SW 1271 (cell line): ENCODE data around the gene NPPC.
"Not testable (repeated sequence)": the region's sequence is repeated elsewhere in the genome, so short reads cannot be mapped to it uniquely, and the experiment has no call there.

Experiments
- DNase-seq, 2 experiments: peaks; one replicate each; lab custom pipeline; 2025; lab: John Stamatoyannopoulos, UW

Gene NPPC, protein sequence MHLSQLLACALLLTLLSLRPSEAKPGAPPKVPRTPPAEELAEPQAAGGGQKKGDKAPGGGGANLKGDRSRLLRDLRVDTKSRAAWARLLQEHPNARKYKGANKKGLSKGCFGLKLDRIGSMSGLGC

DNA sequence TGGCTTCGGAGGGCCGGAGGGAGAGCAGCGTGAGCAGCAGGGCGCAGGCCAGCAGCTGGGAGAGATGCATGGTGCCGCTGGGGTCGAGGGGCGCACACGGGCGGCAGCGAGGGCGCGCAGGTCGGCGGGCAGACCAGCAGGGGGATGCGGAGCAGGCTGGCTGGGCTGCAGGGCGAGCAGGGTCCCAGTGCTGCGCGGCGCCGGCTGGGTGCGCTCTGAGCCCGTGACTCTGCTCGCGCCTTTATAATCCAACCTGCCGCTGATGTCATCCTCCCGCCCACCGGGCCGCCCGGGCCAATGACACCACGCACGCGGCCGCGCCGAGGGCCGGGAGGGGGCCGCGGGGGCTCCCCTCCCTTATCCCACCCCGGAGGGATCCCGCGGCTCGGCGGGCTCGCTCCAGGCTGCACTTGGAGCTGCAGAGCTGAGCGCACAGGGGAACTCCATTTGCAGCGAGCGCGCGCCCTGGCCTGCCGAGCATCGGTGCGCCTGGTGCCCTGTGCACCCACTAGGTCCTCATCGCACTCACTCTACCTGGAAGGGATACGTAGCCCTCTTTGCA lies at the start of gene NPPC:
Gene NPPC, minus strand, starts transcription at position 217 of the 562 bp plus-strand sequence. Its CDS starts 147 bp downstream, at position 70.
- peak in 1 of 2 experiments; percentile 57 for DNase-seq

DNA sequence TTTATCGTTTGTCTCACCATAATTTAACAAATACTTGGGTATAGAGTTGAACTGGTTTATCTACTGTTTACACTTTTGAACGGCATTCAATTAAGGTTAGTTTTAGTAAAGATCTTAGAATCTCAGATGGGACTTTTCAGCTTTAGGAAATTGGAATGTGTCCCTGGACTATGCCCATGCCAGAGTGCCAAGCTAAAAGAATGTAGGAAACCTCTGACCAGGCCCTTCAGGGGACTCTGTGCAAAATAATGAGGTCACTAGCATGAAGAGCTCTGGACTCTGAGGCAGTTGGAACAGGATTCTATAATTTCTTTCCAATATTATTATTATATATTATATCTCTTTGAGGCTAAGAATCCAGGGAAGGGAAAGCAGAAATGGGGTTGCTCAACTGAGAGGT lies 48.8 kb upstream of the NPPC start:
- DNase-seq, result no peak

DNA sequence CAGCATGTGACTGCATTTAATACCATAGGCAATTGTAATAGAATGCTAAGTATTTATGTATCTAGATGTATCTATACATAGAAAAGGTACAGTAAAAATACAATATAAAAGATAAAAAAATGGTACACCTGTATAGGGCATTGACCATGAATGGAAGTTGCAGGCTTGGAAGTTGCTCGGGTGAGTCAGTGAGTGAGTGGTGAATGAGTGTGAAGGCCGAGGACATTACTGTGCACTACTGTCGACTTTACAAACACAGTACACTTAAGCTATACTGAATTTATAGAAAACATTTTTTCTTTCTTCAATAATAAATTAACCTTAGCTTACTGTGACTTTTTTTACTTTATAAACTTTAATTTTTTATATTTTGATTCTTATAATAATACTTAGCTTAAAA lies 44.3 kb upstream of the NPPC start:
- no peak for DNase-seq

DNA sequence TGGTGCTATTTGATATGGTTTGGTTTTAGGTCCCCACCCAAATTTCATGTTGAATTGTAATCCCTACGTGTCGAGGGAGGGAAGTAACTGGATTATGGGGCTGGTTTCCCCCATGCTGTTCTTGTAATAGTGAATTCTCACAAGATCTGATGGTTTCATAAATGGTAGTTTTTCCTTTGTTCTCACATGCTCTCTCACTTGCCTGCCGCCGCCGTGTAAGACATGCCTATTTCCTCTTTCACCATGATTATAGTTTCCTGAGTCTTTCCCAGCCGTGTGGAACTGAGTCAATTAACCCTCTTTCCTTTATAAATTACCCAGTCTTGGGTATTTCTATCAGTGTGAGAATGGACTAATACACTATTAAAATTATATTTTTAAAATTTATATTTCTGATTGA lies 42.6 kb upstream of the NPPC start:
- no peak for DNase-seq

DNA sequence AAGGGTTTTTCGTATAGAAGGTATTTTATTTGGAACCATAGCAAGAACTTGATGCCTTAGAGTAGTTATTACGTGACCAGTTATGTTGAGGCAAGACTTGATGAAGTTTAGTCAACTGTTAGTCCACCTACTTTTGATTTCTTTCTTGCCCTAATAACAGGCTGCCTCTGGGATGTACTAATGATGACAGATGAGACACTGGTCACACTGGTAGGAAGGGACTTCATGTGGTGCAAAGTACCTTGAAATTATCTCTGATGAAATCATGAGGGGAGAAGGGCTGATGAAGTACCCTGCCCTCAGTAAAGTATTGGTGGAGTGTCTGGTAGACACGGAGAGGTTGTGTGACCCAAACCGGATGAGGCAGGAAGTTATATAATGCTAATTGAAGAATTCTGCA lies 40.7 kb upstream of the NPPC start:
- DNase-seq, result no peak

DNA sequence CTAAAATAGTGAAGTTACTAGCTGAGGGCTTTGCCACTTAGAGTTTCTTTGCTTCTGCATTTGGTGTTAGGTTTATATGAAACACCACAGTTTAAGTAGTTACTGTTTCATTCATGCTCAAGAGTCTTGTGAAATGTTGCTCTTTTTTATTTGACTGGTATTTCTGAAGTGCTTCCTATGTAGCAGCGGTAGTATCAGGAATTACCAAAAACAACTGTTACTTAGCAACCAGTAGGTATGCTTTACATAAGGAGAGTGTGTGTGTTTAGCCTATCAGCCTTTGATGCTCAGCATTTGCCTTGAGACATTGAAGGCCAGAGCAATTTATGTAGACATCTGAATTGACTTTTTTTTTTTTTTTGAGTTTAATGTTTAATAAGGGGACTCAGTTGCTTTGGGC lies 38.9 kb upstream of the NPPC start:
- DNase-seq, result no peak

DNA sequence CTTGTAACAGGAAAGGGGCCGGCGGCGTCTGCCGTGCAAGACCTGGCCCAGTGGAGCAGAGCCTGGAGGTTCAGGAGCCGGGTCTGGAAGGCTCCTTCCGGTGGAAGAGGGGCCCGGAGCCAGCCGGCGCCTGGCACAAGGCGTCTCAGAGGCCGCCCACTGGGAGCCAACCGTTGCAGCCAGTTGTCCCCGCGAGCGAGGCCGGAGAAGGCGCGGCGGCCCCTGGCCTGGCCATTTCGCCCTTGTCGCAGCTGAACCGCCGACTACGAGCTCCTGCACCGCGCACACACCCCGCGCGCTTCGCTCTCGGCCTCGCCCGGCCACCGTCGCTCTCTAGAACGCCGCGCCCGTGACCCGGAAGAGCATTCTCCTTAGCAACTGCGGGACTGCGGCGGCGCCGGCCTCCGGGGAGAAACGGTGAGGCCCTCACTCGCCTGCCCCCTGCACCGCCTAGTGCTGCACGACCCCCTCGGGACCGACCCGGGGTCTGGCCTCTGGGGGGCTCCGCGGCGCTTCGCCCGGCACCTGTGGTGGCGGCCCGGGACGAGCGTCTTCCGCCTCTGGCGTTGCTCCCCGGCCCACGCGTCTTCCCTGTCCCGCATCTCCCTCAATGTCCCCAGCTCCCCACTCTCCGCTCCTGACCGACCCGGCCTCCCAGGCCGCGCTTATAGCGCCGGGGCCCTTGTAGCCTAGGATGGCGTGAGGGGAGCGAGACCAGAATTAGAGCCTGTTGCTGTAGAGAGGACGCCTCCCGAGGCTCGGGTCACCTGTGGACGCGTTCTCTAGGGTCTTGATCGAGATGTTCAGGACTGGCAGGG lies 35.4 kb upstream of the NPPC start, which contains the start of gene DIS3L2:
Gene DIS3L2, plus strand, starts transcription at position 365 of the 818 bp plus-strand sequence. CDS start 53,215 bp downstream, outside the sequence.
- DNase-seq, result peak; percentile 60 to 82

DNA sequence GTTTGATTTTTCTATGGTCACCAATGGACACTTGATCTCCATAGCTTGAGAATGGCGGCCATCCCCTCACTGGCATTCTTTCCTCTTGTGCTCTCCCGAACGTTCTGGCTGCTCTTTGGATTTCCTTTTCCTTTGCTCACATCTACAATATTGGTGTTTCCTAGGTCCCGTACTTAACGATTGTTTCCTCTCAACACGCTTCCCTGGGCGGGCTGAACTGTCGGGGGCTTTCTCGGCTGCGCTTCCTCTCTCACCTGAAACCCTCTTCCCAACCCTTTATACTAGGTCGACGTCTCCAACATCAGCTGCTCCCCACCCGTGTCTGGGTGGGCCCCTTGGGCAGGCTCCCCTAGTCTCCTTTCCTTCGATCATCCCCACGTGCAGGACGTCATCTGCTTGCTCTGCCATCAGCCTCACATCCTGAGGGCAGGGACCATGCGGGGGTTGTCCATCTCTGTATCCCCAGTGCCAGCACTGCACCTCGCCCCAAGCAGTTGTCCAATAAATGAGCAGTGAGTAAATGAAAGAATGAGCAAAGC lies 34.7 kb upstream of the NPPC start:
- DNase-seq, result no peak

DNA sequence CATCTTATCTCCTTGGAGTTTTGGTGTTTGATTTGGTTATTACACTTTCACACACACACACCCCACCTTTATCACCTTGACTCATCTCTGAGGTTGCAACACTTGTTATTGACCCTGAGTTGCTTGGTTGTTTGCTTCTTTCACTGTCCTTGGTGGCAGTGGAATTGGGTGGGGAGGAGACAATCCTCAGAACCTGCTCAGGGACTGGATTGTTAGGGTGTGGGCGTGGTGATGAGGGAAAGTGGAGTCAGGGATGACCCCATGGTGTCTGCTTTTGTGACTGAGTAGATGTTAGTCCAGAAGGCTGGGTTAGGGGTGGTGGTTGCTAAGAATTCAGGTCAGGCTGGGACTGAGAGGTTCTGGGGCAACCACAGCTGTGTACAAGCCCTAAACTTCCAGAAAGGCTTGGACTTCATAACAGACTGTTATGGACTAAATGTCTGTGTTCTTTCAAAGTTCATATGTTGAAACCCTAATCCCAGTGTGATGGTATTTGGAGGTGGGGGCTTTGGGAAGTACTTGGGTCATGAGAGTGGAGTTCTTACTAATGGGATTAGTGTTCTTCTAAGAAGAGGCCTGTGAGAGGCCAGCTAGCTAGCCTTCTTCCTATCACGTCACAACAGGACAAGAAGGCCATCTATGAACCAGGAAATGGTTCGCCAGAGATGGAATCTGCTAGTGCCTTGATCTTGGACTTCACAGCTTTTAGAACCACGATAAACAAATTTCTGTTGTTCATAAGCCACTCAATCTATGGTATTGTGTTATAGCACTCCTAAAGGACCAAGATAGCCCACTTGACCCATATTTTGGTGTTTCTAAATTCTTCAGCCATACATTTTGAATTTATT lies 31.9 kb upstream of the NPPC start:
- no peak for DNase-seq

DNA sequence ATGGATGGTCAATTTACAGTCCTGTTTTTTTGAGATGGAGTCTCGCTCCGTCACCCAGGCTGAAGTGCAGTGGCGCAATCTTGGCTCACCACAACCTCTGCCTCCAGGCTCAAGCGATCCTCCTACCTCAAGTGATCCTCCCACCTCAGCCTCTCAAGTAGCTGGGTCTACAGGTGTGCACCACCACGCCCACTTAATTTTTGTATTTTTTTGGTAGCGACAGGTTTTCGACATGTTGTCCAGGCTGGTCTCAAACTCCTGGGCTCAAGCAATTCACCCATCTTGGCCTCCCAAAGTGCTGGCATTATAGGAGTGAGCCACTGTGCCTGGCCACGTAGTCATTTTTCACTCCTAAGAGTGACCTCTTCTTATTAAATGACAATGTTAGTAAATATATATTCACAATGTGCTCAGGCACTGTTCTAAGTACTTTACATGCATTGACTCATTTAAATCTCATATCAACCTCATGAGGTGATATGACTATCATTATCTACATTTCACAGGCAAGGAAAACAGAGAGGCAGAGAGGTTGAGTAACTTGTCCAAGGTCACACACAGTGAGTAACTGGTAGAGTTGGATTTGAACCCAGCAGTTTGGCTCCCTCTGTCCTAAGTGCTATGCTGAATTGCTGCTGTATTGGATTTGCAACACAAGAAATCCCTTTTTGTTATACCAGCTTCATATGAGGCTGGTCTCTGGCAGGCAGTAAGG lies 29.7 kb upstream of the NPPC start:
- no peak for DNase-seq

DNA sequence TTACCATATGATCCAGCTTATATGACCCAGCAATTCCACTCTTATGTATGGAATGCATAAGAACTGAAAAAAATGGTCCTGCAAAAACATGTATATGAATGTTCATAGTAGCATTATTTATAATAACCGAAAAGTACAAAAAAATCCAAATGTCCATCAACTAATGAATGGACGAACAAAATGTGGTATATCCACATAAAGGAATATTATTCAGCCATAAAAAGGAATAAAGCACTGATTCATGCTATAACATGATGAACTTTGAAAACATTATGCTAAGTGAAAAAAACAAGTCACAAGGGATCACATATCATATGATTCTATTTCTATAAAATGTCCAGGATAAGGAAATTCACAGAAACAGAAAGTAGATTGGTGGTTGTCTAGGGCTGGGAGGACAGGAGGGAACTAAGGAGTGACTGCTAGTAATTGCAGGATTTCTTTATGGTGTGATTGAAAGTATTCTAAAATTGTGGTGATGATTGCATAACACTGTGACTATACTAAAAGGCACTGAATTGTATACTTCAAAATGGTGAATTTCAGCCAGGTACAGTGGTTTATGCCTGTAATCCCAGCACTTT lies 25.3 kb upstream of the NPPC start:
- no peak for DNase-seq

DNA sequence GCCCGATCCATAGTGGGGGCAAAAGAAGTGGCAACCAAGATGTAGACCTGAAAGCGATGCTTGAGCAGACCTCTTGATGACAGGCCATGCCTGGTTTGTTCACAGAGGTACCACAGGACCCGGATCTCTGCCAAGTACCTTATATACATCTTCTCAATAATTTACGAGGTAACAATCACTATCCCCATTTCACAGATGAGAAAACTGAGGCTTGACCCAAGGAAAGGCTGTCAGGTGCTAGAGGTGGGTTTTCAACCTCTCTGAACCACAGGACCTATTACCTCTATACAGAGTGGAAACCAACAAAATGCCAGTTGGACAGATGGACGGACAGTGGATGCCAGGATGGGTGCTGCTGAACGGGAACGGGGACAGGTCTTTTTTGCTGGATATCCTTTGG lies 21.5 kb upstream of the NPPC start:
- no peak for DNase-seq

DNA sequence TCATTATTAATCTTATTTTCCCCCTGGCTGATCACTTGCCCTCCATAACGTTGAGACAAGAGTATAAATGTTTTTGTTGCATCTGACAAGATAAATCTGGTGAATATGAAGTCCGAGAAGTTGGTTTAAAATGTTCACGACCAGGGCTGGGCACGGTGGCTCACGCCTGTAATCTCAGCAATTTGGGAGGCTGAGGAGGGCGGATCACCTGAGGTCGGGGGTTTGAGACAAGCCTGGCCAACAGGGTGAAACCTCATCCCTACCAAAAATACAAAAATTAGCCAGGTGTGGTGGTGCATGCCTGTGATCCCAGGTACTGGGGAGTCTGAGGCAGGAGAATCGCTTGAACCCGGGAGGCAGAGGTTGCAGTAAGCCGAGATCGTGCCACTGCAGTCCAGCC lies 20.9 kb upstream of the NPPC start:
- not testable (repeated sequence) for DNase-seq

DNA sequence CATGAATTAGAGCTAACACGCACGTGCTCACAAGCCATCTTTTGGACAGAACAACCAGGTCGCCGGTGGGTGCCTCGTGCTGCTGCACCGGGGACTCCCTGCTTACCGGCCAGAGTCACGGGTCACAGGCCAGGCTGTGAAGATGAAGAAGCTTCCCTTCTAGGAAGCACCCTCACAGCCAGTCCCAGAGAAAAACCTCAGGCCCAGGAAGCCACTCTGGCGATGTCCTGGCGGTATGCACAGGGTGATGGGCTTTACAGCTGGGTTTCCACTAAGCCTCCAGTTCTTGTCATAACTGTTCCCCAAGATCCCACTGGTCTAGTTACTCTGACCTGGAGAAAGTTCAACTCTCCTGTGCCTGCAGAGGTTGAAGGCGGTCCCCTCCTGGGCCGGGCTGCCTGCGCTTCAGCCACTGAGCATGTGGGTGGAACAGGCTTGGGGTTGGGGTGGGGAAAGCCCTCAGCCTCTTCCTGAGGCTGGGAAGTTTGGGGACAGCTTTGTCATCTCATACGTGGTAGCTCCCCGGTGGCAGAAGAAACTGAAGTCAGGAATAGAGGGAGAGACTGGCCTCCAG lies 20.1 kb upstream of the NPPC start:
- DNase-seq, result no peak

DNA sequence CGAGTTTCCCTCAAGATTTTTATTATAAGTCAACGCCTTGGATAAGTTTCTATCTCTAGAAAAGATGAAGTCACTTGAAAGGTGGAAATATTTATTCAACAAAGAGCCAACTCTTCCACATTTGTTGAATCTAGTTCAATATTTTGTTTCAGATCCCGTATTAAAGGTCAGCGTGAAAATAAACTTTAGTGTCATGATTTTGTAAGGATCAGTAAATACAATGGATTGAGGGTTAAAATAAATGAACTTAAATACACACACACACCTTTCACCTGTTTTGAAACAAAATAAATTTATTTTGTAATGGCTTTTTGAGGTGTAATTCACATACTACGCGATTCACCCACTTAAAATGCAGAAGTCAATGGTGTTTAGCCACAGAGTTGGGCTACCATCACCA lies 16.0 kb upstream of the NPPC start:
- no peak for DNase-seq

DNA sequence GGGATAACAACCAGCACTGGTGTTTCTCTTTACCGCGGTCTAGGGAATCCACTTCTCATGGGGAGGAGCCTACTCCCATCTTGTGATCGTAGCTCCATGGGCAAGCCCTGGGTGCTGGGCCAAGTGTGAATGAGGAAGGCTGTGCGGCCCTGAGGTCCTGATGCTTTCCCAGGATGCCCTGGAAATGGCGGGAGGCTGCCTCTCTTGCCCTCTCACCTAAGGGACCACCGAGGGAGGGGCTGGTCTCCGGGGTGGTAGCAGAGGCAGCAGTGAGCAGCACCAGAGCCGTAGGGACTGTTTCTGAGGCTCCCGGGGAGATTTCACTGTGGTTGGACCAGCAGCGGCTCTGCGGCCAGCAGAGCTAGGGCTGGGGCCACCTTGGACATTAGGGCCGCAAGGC lies 15.5 kb upstream of the NPPC start:
- no peak for DNase-seq

DNA sequence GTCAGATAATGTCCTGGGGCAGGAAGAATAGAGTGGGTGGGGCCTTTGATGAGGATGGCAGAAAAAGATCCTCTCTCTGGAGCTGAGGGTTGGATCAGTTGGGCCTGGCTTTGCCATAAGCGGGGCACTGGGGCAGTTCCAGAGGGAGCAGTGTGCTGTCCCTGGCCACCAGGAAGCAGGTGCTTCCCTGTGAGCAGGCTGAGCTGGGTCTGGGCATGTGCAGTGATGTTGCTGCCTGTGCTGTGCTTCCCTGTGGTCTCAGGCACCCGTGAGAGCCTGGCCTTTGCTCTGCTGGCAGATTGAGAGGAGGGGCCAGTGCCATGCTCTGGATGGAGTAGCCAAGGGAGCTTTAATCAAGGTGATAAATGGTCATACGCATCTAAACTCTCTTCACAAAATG lies 14.6 kb upstream of the NPPC start:
- DNase-seq, result no peak

DNA sequence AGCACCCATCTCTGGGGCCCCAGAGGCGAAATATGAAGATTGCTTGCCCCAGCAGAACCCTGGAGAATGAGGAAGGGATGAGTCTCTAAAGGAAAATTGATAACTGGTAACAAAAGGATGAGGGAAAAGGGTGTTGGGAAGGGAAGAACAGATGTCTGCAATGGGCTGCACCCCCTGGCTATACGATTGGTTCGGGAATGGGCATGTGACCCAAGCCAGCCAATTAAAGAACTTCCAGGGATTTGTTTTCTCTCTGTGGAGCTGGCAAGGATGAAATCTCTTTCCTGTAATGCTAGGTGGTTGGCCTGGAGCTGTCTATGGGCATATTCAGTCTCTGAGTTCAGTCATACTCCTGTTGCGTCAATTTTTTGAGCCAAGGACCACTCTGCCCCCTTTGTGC lies 12.8 kb upstream of the NPPC start:
- no peak for DNase-seq

DNA sequence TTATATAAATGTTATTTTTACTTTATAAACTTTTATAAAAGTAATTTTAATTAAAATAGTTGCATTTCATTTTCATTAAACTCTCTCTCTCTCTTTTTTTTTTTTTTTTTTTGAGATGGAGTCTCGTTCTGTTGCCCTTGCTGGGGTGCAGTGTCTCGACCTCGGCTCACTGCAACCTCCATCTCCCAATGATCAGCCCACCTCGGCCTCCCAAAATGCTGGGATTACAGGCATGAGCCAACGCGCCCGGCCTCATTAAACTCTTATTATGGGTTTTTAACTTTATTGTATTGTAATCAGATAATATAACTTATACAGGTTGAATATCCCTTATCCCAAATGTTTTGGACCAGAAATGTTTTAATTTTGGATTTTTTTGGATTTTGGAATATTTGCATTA lies 10.9 kb upstream of the NPPC start:
- no peak for DNase-seq

DNA sequence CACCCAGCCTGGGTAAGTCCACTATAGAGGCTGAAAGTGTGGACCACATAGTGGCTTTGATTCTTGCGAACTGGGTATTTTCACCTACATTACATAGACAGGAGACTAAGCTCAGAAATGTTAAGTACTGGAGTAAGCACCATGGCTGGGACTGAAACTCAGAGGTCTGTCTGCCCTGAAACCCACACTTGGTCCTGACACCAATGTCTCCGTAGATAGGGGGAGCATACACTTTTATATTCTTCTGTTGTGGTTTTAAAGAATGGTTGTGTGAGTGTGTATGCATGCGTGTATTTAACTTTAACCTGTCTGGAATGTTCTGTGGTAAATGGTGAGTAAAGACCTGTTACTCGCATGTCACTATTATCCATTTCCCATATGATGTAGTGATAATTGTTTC lies 10.3 kb upstream of the NPPC start:
- no peak for DNase-seq

DNA sequence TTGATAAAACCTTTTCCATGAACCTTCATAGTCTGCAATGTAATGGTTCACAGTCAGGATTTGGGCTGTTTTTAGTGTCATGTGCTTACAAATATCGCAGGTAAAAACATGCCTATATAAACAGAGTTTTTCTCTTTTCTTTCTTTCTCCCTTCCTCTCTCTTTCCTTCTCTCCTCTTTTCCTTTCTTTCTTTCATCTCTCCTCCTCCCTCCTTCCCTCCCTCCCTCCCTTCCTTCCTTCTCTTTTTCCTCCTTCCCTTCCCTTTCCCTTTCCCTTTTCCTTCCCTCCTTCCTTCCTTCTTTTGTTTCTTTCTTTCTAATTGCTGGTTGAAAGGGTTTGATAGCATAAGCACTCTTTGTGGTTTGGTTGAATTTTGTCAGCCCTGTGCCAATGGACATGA lies 9.6 kb upstream of the NPPC start:
- DNase-seq, result no peak
